Uterus (tissue), 4 donors: ENCODE measurements around the gene SLC25A48. TPM values are rescaled to one million over a fixed set of nuclear protein-coding genes. Genes with fewer than 3 reads are reported as not detected.
A peak's percentile ranks its signal among the peaks of the same experiment; 100 is the strongest.

ENCODE experiments used
- DNase-seq, 2 donors: peaks; one replicate each; pipeline ENCODE4 v3.0.0-alpha.2; 2019 to 2020
- H3K27ac ChIP-seq, 2 donors: fragments of 200-600 bp; sonication (generic); 1 replicate in 1 of 2; 2 replicates in 1 of 2; pipeline ENCODE4 v1.5.1; 2016 to 2018
- H3K27me3 ChIP-seq, 2 donors: fragments of 200-600 bp; sonication (generic); one replicate each; pipeline ENCODE4 v1.5.1; 2018 to 2019; ENCODE audit warnings: control low read depth in 1 of 2
- H3K36me3 ChIP-seq, 2 donors: fragments of 200-600 bp; sonication (generic); one replicate each; pipeline ENCODE4 v1.5.1; 2019; ENCODE audit warnings: control low read depth in 1 of 2
- H3K4me1 ChIP-seq, 2 donors: fragments of 200-600 bp; sonication (generic); one replicate each; pipeline ENCODE4 v1.5.1; 2018 to 2019; ENCODE audit warnings: control low read depth in 1 of 2
- H3K4me3 ChIP-seq, 2 donors: fragments of 200-600 bp; sonication (generic); 1 replicate in 1 of 2; 2 replicates in 1 of 2; pipeline ENCODE4 v1.5.1; 2018 to 2019; ENCODE audit warnings: mild to moderate bottlenecking in 1 of 2
- H3K9me3 ChIP-seq, 2 donors: fragments of 200-600 bp; sonication (generic); one replicate each; pipeline ENCODE4 v1.5.1; 2019; ENCODE audit warnings: control low read depth in 1 of 2
- POLR2A ChIP-seq, 2 donors: fragments of 450-650 bp; IDR thresholded peaks; one replicate each; pipeline ENCODE4 v1.6.1; 2016; ENCODE audit warnings: antibody characterized with exemption in 2 of 2, mild to moderate bottlenecking in 1 of 2, moderate library complexity in 1 of 2
- intact Hi-C: fragments of 100-400 bp; cut with DNase I; formaldehyde crosslinking; loops from one replicate; pipeline ENCODE4 v1.15.1; 2023; ENCODE audit warnings: low total_unique reads
- total RNA-seq, 4 donors: library from RNA; depleted of rRNA in 3 of 4; stranded (reverse); fragments of >200 nt in 3 of 4; gene quantifications; one replicate each; pipeline versions ENCODE4 v1.1.0 to v1.2.4, GENCODE V29; 2014 to 2023
- TF ChIP-seq, protein P1 (sequence below), 4 experiments: fragments of 200-600 bp in 2 of 4; fragments of 450-650 bp in 2 of 4; sonication (generic) in 2 of 4; IDR thresholded peaks; one replicate each; pipeline ENCODE4 v1.5.1; 2016 to 2019; ENCODE audit warnings: antibody characterized with exemption in 4 of 4, mild to moderate bottlenecking in 2 of 4, moderate library complexity in 1 of 4
- donor health status: DM: yes; HTN: yes; CAD: no.

SLC25A48 gene
- total RNA-seq, 4 donors from 2014 or later, result 0.14 TPM; not detected in 3

GRCh38 chr5:135885031-135885430 is 50.6 kb downstream of the SLC25A48 start:
- intact Hi-C loops, result no loop called here
- H3K36me3 ChIP-seq, result no peaks in the 10 kb centered on the region
- no peaks in the 10 kb centered on the region for H3K4me1 ChIP-seq
- no peak overlapping the region for H3K27ac ChIP-seq
- no peak for DNase-seq
- no peak overlapping the region for H3K4me3 ChIP-seq
- H3K9me3 ChIP-seq, result no peaks in the 10 kb centered on the region
- TF ChIP-seq, protein P1, sequence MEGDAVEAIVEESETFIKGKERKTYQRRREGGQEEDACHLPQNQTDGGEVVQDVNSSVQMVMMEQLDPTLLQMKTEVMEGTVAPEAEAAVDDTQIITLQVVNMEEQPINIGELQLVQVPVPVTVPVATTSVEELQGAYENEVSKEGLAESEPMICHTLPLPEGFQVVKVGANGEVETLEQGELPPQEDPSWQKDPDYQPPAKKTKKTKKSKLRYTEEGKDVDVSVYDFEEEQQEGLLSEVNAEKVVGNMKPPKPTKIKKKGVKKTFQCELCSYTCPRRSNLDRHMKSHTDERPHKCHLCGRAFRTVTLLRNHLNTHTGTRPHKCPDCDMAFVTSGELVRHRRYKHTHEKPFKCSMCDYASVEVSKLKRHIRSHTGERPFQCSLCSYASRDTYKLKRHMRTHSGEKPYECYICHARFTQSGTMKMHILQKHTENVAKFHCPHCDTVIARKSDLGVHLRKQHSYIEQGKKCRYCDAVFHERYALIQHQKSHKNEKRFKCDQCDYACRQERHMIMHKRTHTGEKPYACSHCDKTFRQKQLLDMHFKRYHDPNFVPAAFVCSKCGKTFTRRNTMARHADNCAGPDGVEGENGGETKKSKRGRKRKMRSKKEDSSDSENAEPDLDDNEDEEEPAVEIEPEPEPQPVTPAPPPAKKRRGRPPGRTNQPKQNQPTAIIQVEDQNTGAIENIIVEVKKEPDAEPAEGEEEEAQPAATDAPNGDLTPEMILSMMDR (IDR thresholded peaks at IDR 0.05), result no peak
- TF ChIP-seq POLR2A (IDR thresholded peaks at IDR 0.05), result no peak
- no peaks in the 10 kb centered on the region for H3K27me3 ChIP-seq

GRCh38 chr5:135886136-135886535 is 51.7 kb downstream of the SLC25A48 start:
- no peak for DNase-seq
- intact Hi-C loops, result no loop called here
- Histone ChIP-seq H3K4me1 (no peaks in the 10 kb centered on the region), H3K9me3 (no peaks in the 10 kb centered on the region), H3K36me3 (no peaks in the 10 kb centered on the region), H3K27me3 (no peaks in the 10 kb centered on the region), H3K27ac (no peak overlapping the region), H3K4me3 (no peak overlapping the region)
- no peak for TF ChIP-seq POLR2A (IDR thresholded peaks at IDR 0.05)
- TF ChIP-seq, protein P1 (IDR thresholded peaks at IDR 0.05), result no peak

- DNase-seq, result peak; percentile 37 to 45
- Histone ChIP-seq H3K4me3 (no peak overlapping the region), H3K27ac (no peak overlapping the region), H3K27me3 (no peaks in the 10 kb centered on the region), H3K4me1 (no peaks in the 10 kb centered on the region), H3K36me3 (no peaks in the 10 kb centered on the region), H3K9me3 (no peaks in the 10 kb centered on the region)
- no peak for TF ChIP-seq POLR2A (IDR thresholded peaks at IDR 0.05)
- TF ChIP-seq, protein P1 (IDR thresholded peaks at IDR 0.05), result peak; percentile 64 to 78 (median 72)
- intact Hi-C loops, result no loop called here
Measured at GRCh38 chr5:135887447-135887864, 53.0 kb downstream of the SLC25A48 start.

DNA sequence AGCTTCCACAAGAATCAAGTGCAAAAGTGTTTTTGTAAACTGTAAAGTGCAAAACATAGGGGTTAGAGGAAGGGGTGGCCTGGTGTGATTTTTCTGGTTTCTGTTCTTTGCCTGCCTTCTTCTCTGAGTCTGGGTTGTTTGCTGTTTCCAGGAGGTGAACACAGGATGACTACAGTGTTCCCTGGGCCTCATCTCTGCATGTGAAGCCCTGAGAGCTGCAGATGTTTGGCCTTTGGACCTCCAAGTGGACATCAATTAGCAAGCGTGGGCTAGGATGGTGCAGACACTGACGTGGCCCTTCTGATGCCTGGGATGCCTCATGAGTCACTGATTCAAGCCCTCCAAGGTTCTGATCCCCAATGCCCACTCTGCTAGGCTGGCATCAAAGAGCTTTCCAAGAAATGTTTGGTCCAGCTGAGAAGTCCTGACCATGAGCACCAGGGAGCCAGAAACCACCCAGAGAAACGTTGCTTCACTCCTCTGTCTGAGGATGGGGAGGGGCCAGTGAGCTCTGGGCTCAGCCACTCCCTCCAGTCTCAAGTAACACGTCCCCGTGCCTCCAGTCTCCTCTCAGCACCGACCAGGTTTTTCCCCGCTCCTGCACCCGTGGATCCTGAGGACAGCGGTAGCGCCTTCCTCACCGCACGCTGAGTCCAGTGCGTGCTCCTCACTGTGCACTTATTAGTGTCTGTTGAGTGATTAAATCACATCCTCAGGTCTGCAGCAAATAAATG is 53.6 kb downstream of the SLC25A48 start:
- intact Hi-C loops, result no loop called here

GRCh38 chr5:135890296-135890695 is 55.8 kb downstream of the SLC25A48 start:
- no peaks in the 10 kb centered on the region for H3K27me3 ChIP-seq
- DNase-seq, result no peak
- no peak overlapping the region for H3K27ac ChIP-seq
- H3K4me1 ChIP-seq, result no peaks in the 10 kb centered on the region
- no peaks in the 10 kb centered on the region for H3K9me3 ChIP-seq
- no peak overlapping the region for H3K4me3 ChIP-seq
- no peaks in the 10 kb centered on the region for H3K36me3 ChIP-seq
- intact Hi-C loops, result no loop called here
- TF ChIP-seq, protein P1 (IDR thresholded peaks at IDR 0.05), result no peak
- no peak for TF ChIP-seq POLR2A (IDR thresholded peaks at IDR 0.05)

More for the DNA sequence above, 53.6 kb downstream of the SLC25A48 start:
- TF ChIP-seq POLR2A (IDR thresholded peaks at IDR 0.05), result no peak
- TF ChIP-seq, protein P1 (IDR thresholded peaks at IDR 0.05), result no peak
- H3K4me1 ChIP-seq, result no peaks in the 10 kb centered on the region
- no peaks in the 10 kb centered on the region for H3K9me3 ChIP-seq
- H3K27me3 ChIP-seq, result no peaks in the 10 kb centered on the region
- no peaks in the 10 kb centered on the region for H3K36me3 ChIP-seq
- H3K4me3 ChIP-seq, result no peak overlapping the region
- H3K27ac ChIP-seq, result no peak overlapping the region
- DNase-seq, result no peak
